ENCODE results near the gene TMEM250.
A peak's percentile ranks its signal among the peaks of the same experiment; 100 is the strongest.

The TMEM250 gene

GRCh38 chr9:136142859-136143214 lies 24.2 kb upstream of the TMEM250 start:
- Histone ChIP-seq H3K9me3 (ENCODE audit: control insufficient read depth, insufficient read depth, low read length) (no peaks in the 10 kb centered on the region), H3K36me3 (ENCODE audit: insufficient read depth, low read length) (no peaks in the 10 kb centered on the region), H3K9ac (ENCODE audit: low read depth, low read length) (no peak overlapping the region), H3K4me1 (ENCODE audit: insufficient read depth, low read length) (peaks cover 7% of the 10 kb centered on the region; the same call in 1 of the 2 replicates)

GRCh38 chr9:136142414-136142796 lies 23.7 kb upstream of the TMEM250 start:
- H3K9me3 ChIP-seq (ENCODE audit: control insufficient read depth, insufficient read depth, low read length), result no peaks in the 10 kb centered on the region
- no peak overlapping the region for H3K9ac ChIP-seq (ENCODE audit: low read depth, low read length)
- peaks cover 7% of the 10 kb centered on the region; the same call in 1 of the 2 replicates for H3K4me1 ChIP-seq (ENCODE audit: insufficient read depth, low read length)
- H3K36me3 ChIP-seq (ENCODE audit: insufficient read depth, low read length), result no peaks in the 10 kb centered on the region

GRCh38 chr9:136141682-136142413 lies 23.2 kb upstream of the TMEM250 start:
- H3K4me1 ChIP-seq (ENCODE audit: insufficient read depth, low read length), result peaks cover 7% of the 10 kb centered on the region; the same call in 1 of the 2 replicates
- no peaks in the 10 kb centered on the region for H3K36me3 ChIP-seq (ENCODE audit: insufficient read depth, low read length)
- H3K9ac ChIP-seq (ENCODE audit: low read depth, low read length), result no peak overlapping the region
- H3K9me3 ChIP-seq (ENCODE audit: control insufficient read depth, insufficient read depth, low read length), result no peaks in the 10 kb centered on the region

- Histone ChIP-seq H3K4me1 (ENCODE audit: insufficient read depth, low read length) (peaks cover 7% of the 10 kb centered on the region; the same call in 1 of the 2 replicates), H3K9ac (ENCODE audit: low read depth, low read length) (no peak overlapping the region), H3K36me3 (ENCODE audit: insufficient read depth, low read length) (no peaks in the 10 kb centered on the region), H3K9me3 (ENCODE audit: control insufficient read depth, insufficient read depth, low read length) (no peaks in the 10 kb centered on the region)
These were observed 22.3 kb upstream of the TMEM250 start for GRCh38 chr9:136140966-136141365.

GRCh38 chr9:136140046-136140445 lies 21.4 kb upstream of the TMEM250 start:
- H3K4me1 ChIP-seq (ENCODE audit: insufficient read depth, low read length), result peaks cover 7% of the 10 kb centered on the region; the same call in 1 of the 2 replicates

GRCh38 chr9:136138566-136138965 lies 19.9 kb upstream of the TMEM250 start:
- H3K9me3 ChIP-seq (ENCODE audit: control insufficient read depth, insufficient read depth, low read length), result no peaks in the 10 kb centered on the region
- 0 out of 2 replicates have a peak overlapping the region, but pooled peaks have one; percentile 0 for H3K9ac ChIP-seq (ENCODE audit: low read depth, low read length)
- peaks cover 7% of the 10 kb centered on the region; the same call in 1 of the 2 replicates for H3K4me1 ChIP-seq (ENCODE audit: insufficient read depth, low read length)
- H3K36me3 ChIP-seq (ENCODE audit: insufficient read depth, low read length), result no peaks in the 10 kb centered on the region

More at GRCh38 chr9:136140046-136140445, 21.4 kb upstream of the TMEM250 start:
- no peaks in the 10 kb centered on the region for H3K9me3 ChIP-seq (ENCODE audit: control insufficient read depth, insufficient read depth, low read length)
- H3K36me3 ChIP-seq (ENCODE audit: insufficient read depth, low read length), result no peaks in the 10 kb centered on the region
- no peak overlapping the region for H3K9ac ChIP-seq (ENCODE audit: low read depth, low read length)

GRCh38 chr9:136137321-136138265 lies 18.9 kb upstream of the TMEM250 start:
- H3K9ac ChIP-seq (ENCODE audit: low read depth, low read length), result no peak overlapping the region
- H3K9me3 ChIP-seq (ENCODE audit: control insufficient read depth, insufficient read depth, low read length), result no peaks in the 10 kb centered on the region
- peaks cover 7% of the 10 kb centered on the region; the same call in 1 of the 2 replicates for H3K4me1 ChIP-seq (ENCODE audit: insufficient read depth, low read length)
- H3K36me3 ChIP-seq (ENCODE audit: insufficient read depth, low read length), result no peaks in the 10 kb centered on the region

- Histone ChIP-seq H3K9ac (ENCODE audit: low read depth, low read length) (no peak overlapping the region), H3K4me1 (ENCODE audit: insufficient read depth, low read length) (peaks cover 4% of the 10 kb centered on the region; the same call in 1 of the 2 replicates)
These were observed 17.7 kb upstream of the TMEM250 start for GRCh38 chr9:136136127-136136925.

GRCh38 chr9:136135326-136136126 lies 16.9 kb upstream of the TMEM250 start:
- Histone ChIP-seq H3K36me3 (ENCODE audit: insufficient read depth, low read length) (no peaks in the 10 kb centered on the region), H3K4me1 (ENCODE audit: insufficient read depth, low read length) (peaks cover 4% of the 10 kb centered on the region; the same call in 1 of the 2 replicates), H3K9ac (ENCODE audit: low read depth, low read length) (no peak overlapping the region), H3K9me3 (ENCODE audit: control insufficient read depth, insufficient read depth, low read length) (no peaks in the 10 kb centered on the region)

More at GRCh38 chr9:136136127-136136925, 17.7 kb upstream of the TMEM250 start:
- no peaks in the 10 kb centered on the region for H3K9me3 ChIP-seq (ENCODE audit: control insufficient read depth, insufficient read depth, low read length)
- no peaks in the 10 kb centered on the region for H3K36me3 ChIP-seq (ENCODE audit: insufficient read depth, low read length)

GRCh38 chr9:136133959-136134484 lies 15.3 kb upstream of the TMEM250 start:
- no peaks in the 10 kb centered on the region for H3K36me3 ChIP-seq (ENCODE audit: insufficient read depth, low read length)
- peaks cover 4% of the 10 kb centered on the region; the same call in 1 of the 2 replicates for H3K4me1 ChIP-seq (ENCODE audit: insufficient read depth, low read length)
- peak overlapping the region; percentile 67; the same call in 1 of the 2 replicates for H3K9ac ChIP-seq (ENCODE audit: low read depth, low read length)
- H3K9me3 ChIP-seq (ENCODE audit: control insufficient read depth, insufficient read depth, low read length), result no peaks in the 10 kb centered on the region

GRCh38 chr9:136133191-136133958 lies 14.7 kb upstream of the TMEM250 start:
- Histone ChIP-seq H3K36me3 (ENCODE audit: insufficient read depth, low read length) (no peaks in the 10 kb centered on the region), H3K4me1 (ENCODE audit: insufficient read depth, low read length) (peaks cover 2% of the 10 kb centered on the region; the same call in 1 of the 2 replicates), H3K9me3 (ENCODE audit: control insufficient read depth, insufficient read depth, low read length) (no peaks in the 10 kb centered on the region), H3K9ac (ENCODE audit: low read depth, low read length) (peak overlapping the region; percentile 67)

GRCh38 chr9:136132512-136133050 lies 13.9 kb upstream of the TMEM250 start:
- H3K4me1 ChIP-seq (ENCODE audit: insufficient read depth, low read length), result no peaks in the 10 kb centered on the region; the same call in 1 of the 2 replicates
- no peaks in the 10 kb centered on the region for H3K36me3 ChIP-seq (ENCODE audit: insufficient read depth, low read length)
- H3K9me3 ChIP-seq (ENCODE audit: control insufficient read depth, insufficient read depth, low read length), result no peaks in the 10 kb centered on the region
- peak overlapping the region; percentile 30; the same call in 1 of the 2 replicates for H3K9ac ChIP-seq (ENCODE audit: low read depth, low read length)
